Measurements from ENCODE around the gene SIM2. TPM values are rescaled to one million over a fixed set of nuclear protein-coding genes. Genes with fewer than 3 reads are reported as not detected.

Gene SIM2
- total and polyA plus RNA-seq, 2 experiments from 2014 or later = 0.14 TPM; not detected in 1

- Histone ChIP-seq H2AFZ (no peak overlapping the region), H3K79me2 (ENCODE audit: insufficient read depth) (no peaks in the 10 kb centered on the region), H3K27ac (no peak overlapping the region), H3K9me2 (ENCODE audit: insufficient read depth) (no peaks in the 10 kb centered on the region), H3K27me3 (replicated peaks; ENCODE audit: insufficient read depth) (peaks cover 92% of the 10 kb centered on the region), H4K20me1 (ENCODE audit: insufficient read depth) (no peaks in the 10 kb centered on the region), H3K9ac (no peak overlapping the region), H3K36me3 (ENCODE audit: low read depth) (no peaks in the 10 kb centered on the region), H3K4me3 (no peak overlapping the region), H3K4me2 (ENCODE audit: unreplicated experiment) (no peak overlapping the region), H3K9me3 (ENCODE audit: low read depth) (no peaks in the 10 kb centered on the region), H3K4me1 (ENCODE audit: insufficient read depth) (no peaks in the 10 kb centered on the region), H3F3A (ENCODE audit: insufficient read depth) (peaks cover 9% of the 10 kb centered on the region)
- in situ Hi-C loops (cut with MboI) = no loop called here
- DNase-seq = no peak
- TF ChIP-seq EZH2phosphoT487 (IDR thresholded peaks at IDR 0.05; ENCODE audit: insufficient read depth, low read depth) = no peak
- TF ChIP-seq EZH2 (IDR thresholded peaks at IDR 0.05; ENCODE audit: insufficient read depth, poor library complexity, severe bottlenecking) = no peak
- 68 to 69% methylated on average over 7 of the region's 7 CpGs for WGBS, 2 experiments (ENCODE audit: low coverage in 1 of 2, low lambda C conversion rate in 2 of 2, missing lambda C conversion rate in 2 of 2)
Observed at GRCh38 chr21:36689324-36689723, 9.6 kb upstream of the SIM2 start.

- Histone ChIP-seq H3K9me2 (ENCODE audit: insufficient read depth) (no peaks in the 10 kb centered on the region), H3K4me2 (ENCODE audit: unreplicated experiment) (no peak overlapping the region)
- peak; percentile 45 for DNase-seq
Observed at GRCh38 chr21:36690628-36691554, 8.0 kb upstream of the SIM2 start.

GRCh38 chr21:36691555-36692041, 7.3 kb upstream of the SIM2 start:
- Histone ChIP-seq H3K4me1 (ENCODE audit: insufficient read depth) (no peaks in the 10 kb centered on the region), H3K36me3 (ENCODE audit: low read depth) (no peaks in the 10 kb centered on the region), H3K4me3 (no peak overlapping the region), H3K27ac (no peak overlapping the region), H3K9me3 (ENCODE audit: low read depth) (no peaks in the 10 kb centered on the region), H3K9me2 (ENCODE audit: insufficient read depth) (no peaks in the 10 kb centered on the region), H4K20me1 (ENCODE audit: insufficient read depth) (no peaks in the 10 kb centered on the region), H3K79me2 (ENCODE audit: insufficient read depth) (no peaks in the 10 kb centered on the region), H3K9ac (no peak overlapping the region), H2AFZ (no peak overlapping the region), H3K4me2 (ENCODE audit: unreplicated experiment) (no peak overlapping the region), H3F3A (ENCODE audit: insufficient read depth) (peaks cover 9% of the 10 kb centered on the region), H3K27me3 (replicated peaks; ENCODE audit: insufficient read depth) (peaks cover 97% of the 10 kb centered on the region)
- in situ Hi-C loops (cut with MboI) = no loop called here
- TF ChIP-seq EZH2phosphoT487 (IDR thresholded peaks at IDR 0.05; ENCODE audit: insufficient read depth, low read depth) = no peak
- TF ChIP-seq EZH2 (IDR thresholded peaks at IDR 0.05; ENCODE audit: insufficient read depth, poor library complexity, severe bottlenecking) = peak; percentile 54
- WGBS, 2 experiments (ENCODE audit: low coverage in 1 of 2, low lambda C conversion rate in 2 of 2, missing lambda C conversion rate in 2 of 2) = 34 to 35% methylated on average over 18 of the region's 18 CpGs
- no peak for DNase-seq

More at GRCh38 chr21:36690628-36691554, 8.0 kb upstream of the SIM2 start:
- H4K20me1 ChIP-seq (ENCODE audit: insufficient read depth) = no peaks in the 10 kb centered on the region
- TF ChIP-seq EZH2 (IDR thresholded peaks at IDR 0.05; ENCODE audit: insufficient read depth, poor library complexity, severe bottlenecking) = no peak
- 0 out of 2 replicates have a peak, but pooled peaks have one; percentile 43 for TF ChIP-seq EZH2phosphoT487 (IDR thresholded peaks at IDR 0.05; ENCODE audit: insufficient read depth, low read depth)
- no peak overlapping the region for H2AFZ ChIP-seq
- no peaks in the 10 kb centered on the region for H3K4me1 ChIP-seq (ENCODE audit: insufficient read depth)
- no peak overlapping the region for H3K4me3 ChIP-seq
- no peaks in the 10 kb centered on the region for H3K9me3 ChIP-seq (ENCODE audit: low read depth)
- H3K27ac ChIP-seq = no peak overlapping the region
- H3K79me2 ChIP-seq (ENCODE audit: insufficient read depth) = no peaks in the 10 kb centered on the region
- in situ Hi-C loops (cut with MboI) = no loop called here
- 17 to 20% methylated on average over 12 of the region's 12 CpGs for WGBS, 2 experiments (ENCODE audit: low coverage in 1 of 2, low lambda C conversion rate in 2 of 2, missing lambda C conversion rate in 2 of 2)
- no peaks in the 10 kb centered on the region for H3K36me3 ChIP-seq (ENCODE audit: low read depth)
- peaks cover 9% of the 10 kb centered on the region for H3F3A ChIP-seq (ENCODE audit: insufficient read depth)
- H3K27me3 ChIP-seq (replicated peaks; ENCODE audit: insufficient read depth) = peaks cover 92% of the 10 kb centered on the region
- H3K9ac ChIP-seq = no peak overlapping the region

GRCh38 chr21:36692114-36692834, 6.6 kb upstream of the SIM2 start:
- Histone ChIP-seq H3K4me3 (no peak overlapping the region), H3K4me2 (ENCODE audit: unreplicated experiment) (no peak overlapping the region), H3K36me3 (ENCODE audit: low read depth) (no peaks in the 10 kb centered on the region), H3K9me3 (ENCODE audit: low read depth) (no peaks in the 10 kb centered on the region), H3K79me2 (ENCODE audit: insufficient read depth) (no peaks in the 10 kb centered on the region), H3K27me3 (replicated peaks; ENCODE audit: insufficient read depth) (peaks cover 99% of the 10 kb centered on the region), H3K9ac (no peak overlapping the region), H4K20me1 (ENCODE audit: insufficient read depth) (no peaks in the 10 kb centered on the region), H3K4me1 (ENCODE audit: insufficient read depth) (no peaks in the 10 kb centered on the region), H3F3A (ENCODE audit: insufficient read depth) (peaks cover 9% of the 10 kb centered on the region), H3K27ac (no peak overlapping the region), H2AFZ (no peak overlapping the region), H3K9me2 (ENCODE audit: insufficient read depth) (no peaks in the 10 kb centered on the region)
- in situ Hi-C loops (cut with MboI) = no loop called here
- DNase-seq = no peak
- TF ChIP-seq EZH2phosphoT487 (IDR thresholded peaks at IDR 0.05; ENCODE audit: insufficient read depth, low read depth) (no peak), EZH2 (IDR thresholded peaks at IDR 0.05; ENCODE audit: insufficient read depth, poor library complexity, severe bottlenecking) (peak; percentile 91)
- WGBS, 2 experiments (ENCODE audit: low coverage in 1 of 2, low lambda C conversion rate in 2 of 2, missing lambda C conversion rate in 2 of 2) = 13 to 14% methylated on average over 33 to 34 of the region's 34 CpGs

Measured in GM23248 (cell line).